Endothelial cell of umbilical vein (primary cell): ENCODE measurements around the gene ACTG1.

Experiments
- CTCF ChIP-seq, 2 donors: IDR thresholded peaks; 1 replicate in 1 of 2; 2 replicates in 1 of 2; pipeline ENCODE4 v1.5.1; 2011; ENCODE audit warnings: low read length in 2 of 2, mild to moderate bottlenecking in 2 of 2, moderate library complexity in 2 of 2, control low read depth in 1 of 2, inconsistent platforms in 1 of 2, low read depth in 1 of 2; ENCODE audit not compliant: insufficient read depth in 1 of 2; ENCODE audit errors: extremely low read depth in 1 of 2
- EZH2 ChIP-seq: IDR thresholded peaks from 2 replicates; pipeline ENCODE4 v1.6.1; 2012; ENCODE audit warnings: borderline replicate concordance, low read depth, mild to moderate bottlenecking, moderate library complexity, low read length, inconsistent platforms; ENCODE audit not compliant: severe bottlenecking
- FOS ChIP-seq: IDR thresholded peaks from 2 replicates; pipeline ENCODE4 v1.6.1; 2011; ENCODE audit warnings: mild to moderate bottlenecking, low read length, moderate library complexity, borderline replicate concordance; ENCODE audit not compliant: insufficient read depth
- GATA2 ChIP-seq: IDR thresholded peaks from 2 replicates; pipeline ENCODE4 v1.7.0; 2011; ENCODE audit warnings: low read depth, mild to moderate bottlenecking, moderate library complexity, mixed read lengths, low read length; ENCODE audit not compliant: insufficient read length, insufficient read depth
- JUN ChIP-seq: IDR thresholded peaks from 2 replicates; pipeline ENCODE4 v1.6.1; 2011; ENCODE audit warnings: borderline replicate concordance, low read depth; ENCODE audit not compliant: insufficient read length, insufficient read depth
- MAX ChIP-seq: IDR thresholded peaks from 2 replicates; pipeline ENCODE4 v1.6.1; 2011; ENCODE audit not compliant: insufficient read depth, insufficient read length
- POLR2A ChIP-seq: IDR thresholded peaks from 2 replicates; pipeline ENCODE4 v1.6.1; 2012; ENCODE audit warnings: low read depth, mild to moderate bottlenecking, control low read depth, low read length
- POLR2AphosphoS5 ChIP-seq: IDR thresholded peaks from 2 replicates; pipeline ENCODE4 v1.6.1; 2012; ENCODE audit warnings: low read depth, mild to moderate bottlenecking, control low read depth, low read length, moderate library complexity; ENCODE audit not compliant: insufficient read depth

- TF ChIP-seq CTCF (IDR thresholded peaks at IDR 0.05; ENCODE audit: extremely low read depth in 1 of 2, insufficient read depth in 1 of 2, low read depth in 1 of 2, low read length in 2 of 2): no peak
- TF ChIP-seq POLR2AphosphoS5: peak; percentile 40
- peak; percentile 47 for TF ChIP-seq POLR2A
- no peak for TF ChIP-seq GATA2
- TF ChIP-seq EZH2: no peak
- no peak for TF ChIP-seq JUN
- TF ChIP-seq MAX: no peak
- no peak for TF ChIP-seq FOS
Measured at GRCh38 chr17:81509972-81510784, 2.4 kb downstream of the ACTG1 start.
